HG03521 (cell line): ENCODE data around the gene TMEM214.

Experiments used
- ATAC-seq: cut with Tn5 transposase; IDR thresholded peaks from one replicate; pipeline ENCODE4 v1.9.1; 2021; ENCODE audit warnings: mild to moderate bottlenecking, moderate library complexity; ENCODE audit not compliant: unreplicated experiment

TMEM214 gene

DNA sequence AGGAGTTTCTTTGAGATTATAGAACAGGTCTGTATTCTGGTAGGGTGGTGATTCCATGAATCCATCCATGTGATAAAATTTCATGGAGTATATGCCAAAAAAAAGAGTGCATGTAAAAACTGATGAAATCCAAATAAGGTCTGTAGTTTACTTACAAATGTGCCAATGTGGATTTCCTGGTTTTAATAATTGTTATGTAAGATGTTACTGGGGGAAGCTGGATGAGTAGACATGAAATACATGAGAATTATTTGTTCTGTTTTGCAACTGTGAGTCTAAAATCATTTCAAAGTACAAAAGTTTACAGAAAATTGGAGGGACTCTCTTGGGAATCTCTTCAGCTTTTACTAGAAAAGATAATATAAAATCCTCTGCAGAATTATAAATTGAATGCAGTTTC is 23.7 kb upstream of the TMEM214 start:
- ATAC-seq = no peak

DNA sequence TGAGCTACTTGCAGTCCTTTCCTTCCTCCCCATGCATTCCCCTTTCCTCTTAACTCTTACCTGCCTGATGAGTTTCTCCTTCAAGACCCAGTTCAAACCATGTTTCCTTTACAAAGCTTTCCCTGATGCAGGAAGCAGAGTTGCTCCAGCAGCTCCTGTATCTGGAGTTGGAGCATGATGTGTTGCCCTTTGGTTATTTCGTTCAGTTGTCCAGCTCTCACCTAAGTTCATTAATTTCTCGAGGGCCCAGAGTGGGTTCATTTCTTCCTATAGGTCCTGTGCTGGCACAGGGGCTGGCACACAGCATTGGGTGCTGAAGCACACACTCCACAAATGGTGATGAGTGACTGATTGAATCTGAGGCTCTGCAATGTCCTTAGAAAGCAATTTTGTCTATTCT is 23.0 kb upstream of the TMEM214 start:
- no peak for ATAC-seq

DNA sequence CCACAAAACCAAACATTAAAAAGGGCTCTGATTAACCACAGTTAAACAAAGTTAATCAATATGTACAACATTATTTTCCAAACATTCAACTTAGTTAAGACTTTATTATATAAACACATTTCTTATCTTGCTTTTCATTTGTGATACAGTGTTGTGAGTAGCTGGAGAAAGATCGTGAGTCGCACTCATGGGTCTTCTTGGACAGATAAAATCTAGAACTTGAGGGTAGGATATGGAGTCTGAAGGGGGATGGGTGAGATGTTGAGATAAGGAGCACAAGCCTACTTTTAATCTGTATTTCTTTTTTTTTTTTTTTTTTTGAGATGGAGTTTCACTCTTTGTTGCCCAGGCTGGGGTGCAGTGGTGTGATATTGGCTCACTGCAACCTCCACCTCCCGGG is 22.6 kb upstream of the TMEM214 start:
- no peak for ATAC-seq

DNA sequence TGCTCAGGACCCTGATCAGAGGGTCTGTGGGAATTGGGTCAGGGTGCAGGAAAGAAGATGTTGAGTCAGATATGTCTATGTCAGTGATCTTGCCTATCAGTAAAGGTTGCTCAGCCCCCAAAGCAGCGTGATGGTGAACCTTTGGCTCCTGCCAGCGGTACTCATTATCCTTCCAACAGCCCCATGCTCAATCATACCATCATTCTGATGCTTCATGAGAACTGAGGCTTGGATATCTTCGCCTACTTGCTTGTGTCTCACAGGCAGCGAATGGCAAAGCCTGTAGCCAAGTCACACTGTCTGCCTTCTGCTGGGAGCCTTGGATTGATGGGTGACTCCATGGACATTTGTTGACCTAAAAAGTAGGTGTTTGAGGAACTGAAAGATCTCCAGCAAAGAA is 19.0 kb upstream of the TMEM214 start:
- no peak for ATAC-seq

DNA sequence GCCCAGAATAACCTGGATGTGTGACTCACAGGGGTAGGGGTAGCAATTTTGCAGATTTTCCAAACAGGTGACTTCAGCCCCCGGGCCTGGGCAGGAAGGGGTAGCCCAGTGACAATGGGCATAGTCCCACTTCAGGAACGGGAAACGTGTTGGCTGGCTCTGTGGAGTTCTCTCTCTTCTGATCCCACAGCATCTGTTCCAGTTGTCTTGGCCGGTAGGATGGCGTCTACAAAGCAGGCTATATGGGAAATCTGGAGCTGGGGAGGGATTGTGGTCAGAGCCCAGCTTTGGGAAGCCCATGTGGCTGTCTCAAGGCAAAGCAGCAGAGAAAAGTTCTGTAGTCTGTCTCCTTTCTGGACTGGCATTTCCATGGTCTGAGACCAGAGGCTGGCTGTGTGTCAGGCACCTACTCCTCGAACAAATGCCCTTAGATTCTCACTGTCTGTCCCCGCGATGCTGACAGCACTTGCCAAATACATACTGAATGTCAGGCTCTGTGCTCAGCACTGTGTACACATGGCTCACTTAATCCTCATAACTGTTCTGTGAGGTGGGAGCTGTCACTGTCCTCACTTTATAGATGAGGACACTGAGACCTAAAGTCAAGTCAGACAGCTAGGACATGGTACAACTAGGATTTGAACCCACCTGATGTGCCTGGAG is 17.9 kb upstream of the TMEM214 start:
- ATAC-seq = no peak

DNA sequence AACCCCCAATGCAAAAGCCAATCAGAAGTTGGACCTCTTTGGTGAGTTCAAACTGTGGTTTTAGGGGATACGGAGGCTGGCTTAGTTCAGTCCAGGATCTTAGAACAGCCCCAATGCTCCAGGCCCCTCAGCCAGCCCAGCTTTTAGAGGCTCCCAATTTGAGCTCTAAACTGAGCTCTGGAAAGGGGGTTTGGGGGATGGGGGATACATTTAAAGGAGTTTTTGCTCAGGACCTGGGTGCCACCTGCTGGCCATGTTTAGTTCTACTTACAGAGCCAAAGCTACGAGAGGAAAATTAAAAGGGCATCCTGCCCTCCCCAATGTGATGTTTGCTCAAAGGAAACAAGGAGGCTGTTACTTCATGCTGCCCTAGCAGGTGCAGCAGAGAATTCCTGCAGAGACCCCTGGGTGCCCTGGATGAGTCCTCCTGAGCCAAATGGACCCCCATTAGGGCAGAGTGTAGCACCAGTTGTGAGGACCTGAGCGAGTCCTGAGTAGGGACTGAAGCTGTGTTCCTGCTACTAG is 15.9 kb upstream of the TMEM214 start:
- no peak for ATAC-seq

DNA sequence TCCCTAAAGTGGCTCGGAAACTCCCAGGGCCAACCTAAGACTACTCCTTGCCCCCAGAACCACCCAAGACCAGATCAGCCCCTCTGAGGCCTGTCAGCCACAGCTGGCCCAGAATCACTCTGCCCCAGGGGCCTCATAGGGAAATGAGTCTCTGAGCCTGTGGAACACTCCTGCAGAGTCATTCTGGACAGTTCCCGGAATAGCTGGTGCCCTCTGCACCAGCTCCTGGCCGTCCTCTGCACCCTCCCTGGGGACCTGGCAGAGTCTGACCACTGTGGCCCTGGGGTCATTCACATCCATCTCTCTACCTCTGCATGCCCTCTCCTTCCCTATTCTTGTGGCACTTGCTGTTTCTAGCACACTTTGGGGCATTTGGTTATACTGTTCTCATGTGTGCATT is 14.6 kb upstream of the TMEM214 start:
- no peak for ATAC-seq

DNA sequence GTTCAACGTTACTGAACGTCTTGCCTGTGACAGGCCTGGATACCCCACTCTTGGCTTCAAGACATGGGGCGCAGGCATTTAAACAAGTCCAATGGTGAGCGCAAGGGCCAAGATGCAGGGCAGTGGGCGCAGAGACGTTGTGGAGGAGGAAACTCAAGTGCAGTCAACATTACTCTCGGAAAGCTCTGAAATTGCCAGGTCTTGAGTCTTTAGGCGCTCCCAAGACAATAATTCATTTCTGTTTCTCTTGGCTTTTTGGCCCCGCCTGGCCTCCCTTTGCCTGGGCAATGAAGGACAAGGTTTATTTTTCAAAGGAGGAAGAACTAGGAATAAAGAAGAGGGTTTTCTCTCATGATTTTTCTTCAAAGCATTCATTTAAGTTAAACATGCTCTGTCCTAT is 13.3 kb upstream of the TMEM214 start:
- no peak for ATAC-seq

DNA sequence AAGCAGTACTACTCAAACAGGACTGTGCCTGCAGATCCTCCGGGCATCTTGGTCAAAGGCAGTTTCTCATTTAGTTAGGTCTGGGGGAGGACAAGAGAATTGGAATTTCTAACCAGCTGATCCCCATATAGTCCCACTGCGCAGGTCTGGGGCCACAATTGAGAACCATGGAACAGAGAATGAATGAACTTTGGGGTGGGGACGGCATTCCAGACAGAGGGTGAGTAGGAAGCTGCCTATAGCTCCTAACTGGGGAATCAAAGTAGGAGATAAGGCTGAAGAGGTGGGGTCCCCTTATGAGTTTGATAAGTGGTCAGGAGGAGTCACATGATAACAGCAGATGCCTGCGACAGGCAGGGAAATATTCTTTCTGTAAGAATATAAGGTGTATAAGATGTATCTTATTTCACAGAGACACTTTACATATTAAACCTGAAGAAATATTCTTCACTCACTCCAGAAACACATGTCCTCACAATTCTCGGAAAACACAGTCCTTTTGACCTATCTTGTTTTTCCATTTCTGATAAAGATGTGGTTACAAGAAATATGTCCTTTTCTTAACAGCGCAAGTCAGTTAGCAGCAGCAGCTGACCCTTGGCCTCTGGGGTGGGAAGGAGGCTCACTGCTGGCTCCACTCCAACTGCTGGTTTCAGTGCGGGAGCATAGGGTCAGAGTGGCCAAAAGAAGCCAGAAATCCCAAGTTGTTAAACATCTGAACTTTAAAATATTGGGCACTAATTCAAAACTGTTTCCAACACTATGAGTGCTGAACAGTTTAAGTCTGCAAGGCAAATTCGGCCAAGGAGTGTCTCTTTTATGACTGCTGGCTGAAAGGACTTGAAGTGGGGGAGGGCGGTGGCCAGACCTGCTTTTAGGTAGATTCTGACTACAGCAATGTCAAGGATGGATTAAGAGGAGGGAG is 12.6 kb upstream of the TMEM214 start:
- ATAC-seq = no peak

DNA sequence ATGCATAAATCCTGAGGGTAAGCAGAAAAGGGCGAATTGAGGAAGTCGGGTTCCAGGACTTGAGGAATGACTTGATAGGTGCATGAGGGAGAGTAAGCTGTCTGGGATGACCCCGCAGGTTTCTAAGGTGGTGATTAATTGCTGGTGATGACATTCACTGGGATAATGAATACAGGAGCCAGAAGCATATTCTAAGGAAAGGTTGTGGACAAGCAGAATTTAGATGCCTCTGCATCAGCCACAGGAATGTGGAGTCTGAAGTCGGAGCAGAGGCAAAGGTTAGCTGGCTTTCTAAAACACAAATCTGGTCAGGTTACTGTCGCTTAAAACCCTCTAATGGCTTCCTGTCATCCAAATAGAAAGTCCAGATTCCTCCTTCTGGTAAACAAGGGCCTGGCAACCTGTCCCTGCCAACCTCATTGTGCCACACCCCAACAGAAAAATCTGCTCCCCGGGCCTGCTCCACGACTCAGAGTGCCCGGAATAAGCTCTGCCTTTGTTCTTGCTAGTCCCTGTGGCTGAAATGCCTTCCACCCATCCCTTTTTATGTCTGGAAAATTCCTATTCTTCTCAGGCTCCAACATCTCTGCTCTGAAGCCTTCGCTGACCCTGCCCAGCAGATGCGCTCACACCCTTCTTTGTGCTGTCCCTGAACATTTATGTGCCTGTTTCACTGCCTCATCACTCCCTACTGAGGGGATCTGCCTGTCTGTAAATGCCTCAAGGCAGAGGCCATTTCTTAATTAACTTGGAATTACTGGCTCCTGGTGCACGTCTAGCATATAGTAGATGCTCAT is 11.3 kb upstream of the TMEM214 start:
- ATAC-seq = no peak

DNA sequence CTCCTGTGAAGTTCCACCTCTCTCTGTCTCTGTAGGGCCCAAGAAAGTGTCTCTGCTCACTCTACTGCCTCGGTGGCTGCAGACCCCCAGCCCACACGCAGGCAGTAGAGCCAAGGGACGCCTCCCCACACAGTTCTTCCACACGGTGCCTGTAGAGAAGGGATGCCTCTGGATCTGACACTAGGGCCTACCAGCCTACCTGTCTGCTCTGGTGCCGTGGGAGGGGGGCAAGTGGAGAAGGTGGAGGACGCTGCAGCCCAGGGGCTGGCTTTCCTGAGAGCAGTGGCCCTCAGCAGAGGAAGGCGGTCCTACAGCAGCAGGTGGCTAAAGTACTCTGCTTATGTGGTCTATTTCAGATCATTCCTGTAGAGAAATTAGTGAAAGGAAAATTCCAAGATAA is 9.0 kb upstream of the TMEM214 start:
- ATAC-seq = no peak

DNA sequence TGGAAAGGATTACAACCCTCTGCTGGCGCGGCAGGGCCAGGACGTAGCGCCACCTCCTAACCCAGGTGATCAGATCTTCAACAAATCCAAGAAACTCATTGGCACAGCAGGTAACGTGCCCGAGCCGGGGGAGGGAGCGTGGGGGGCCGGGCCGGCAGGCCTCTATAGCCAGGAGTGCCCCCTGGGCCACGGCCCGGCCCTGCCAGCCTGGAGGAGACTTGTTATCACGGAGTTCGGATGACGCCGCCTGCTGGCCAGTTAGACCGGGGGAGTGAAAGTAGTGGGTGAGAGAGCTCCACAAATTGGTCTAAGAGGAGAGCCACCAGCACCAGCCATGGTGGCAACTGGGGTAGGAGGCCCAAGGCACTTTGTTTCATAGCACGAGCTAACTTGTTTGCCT is 8.6 kb upstream of the TMEM214 start:
- ATAC-seq = no peak

DNA sequence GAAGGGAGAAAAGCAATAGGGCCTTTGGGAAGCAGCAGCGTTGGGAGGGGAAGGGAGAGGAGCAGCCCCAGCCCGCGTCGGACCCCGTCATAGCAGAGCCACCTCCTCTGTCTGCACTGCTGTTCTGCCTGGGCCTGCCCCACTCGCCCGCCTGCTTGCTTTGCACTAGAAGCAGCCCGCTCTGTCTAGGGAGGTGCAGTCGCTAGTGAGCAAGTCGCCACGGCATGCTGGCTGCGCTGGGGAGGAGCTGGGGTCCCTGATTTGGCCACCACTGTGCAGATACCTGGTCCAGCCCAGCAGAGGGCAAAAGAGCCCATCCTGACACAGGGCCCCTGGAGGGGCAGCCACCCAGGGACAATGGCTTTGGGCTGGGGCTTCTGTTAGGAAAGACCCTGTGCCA is 8.0 kb upstream of the TMEM214 start:
- ATAC-seq = no peak

DNA sequence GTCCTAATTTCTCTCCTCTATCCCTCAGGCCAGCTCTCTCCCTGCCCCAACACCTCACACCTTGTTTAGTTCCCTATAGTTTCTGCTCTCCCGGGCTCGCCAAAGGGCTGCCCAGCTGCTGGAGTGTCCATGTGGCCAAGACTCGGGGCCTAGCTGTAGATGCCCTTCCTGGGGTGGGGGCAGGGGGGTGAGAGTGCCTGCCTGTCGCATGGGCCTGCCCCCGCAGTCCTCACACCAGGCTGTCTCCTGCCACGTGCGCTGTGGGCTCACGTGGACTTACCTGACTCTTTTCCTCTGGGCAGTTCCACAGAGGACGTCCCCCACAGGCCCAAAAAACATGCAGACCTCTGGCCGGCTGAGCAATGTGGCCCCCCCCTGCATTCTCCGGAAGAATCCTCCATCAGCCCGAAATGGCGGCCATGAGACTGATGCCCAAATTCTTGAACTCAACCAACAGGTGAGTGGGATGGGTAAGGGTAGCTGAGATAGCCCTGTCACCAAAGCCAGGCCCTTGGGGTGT is 7.4 kb upstream of the TMEM214 start:
- no peak for ATAC-seq

DNA sequence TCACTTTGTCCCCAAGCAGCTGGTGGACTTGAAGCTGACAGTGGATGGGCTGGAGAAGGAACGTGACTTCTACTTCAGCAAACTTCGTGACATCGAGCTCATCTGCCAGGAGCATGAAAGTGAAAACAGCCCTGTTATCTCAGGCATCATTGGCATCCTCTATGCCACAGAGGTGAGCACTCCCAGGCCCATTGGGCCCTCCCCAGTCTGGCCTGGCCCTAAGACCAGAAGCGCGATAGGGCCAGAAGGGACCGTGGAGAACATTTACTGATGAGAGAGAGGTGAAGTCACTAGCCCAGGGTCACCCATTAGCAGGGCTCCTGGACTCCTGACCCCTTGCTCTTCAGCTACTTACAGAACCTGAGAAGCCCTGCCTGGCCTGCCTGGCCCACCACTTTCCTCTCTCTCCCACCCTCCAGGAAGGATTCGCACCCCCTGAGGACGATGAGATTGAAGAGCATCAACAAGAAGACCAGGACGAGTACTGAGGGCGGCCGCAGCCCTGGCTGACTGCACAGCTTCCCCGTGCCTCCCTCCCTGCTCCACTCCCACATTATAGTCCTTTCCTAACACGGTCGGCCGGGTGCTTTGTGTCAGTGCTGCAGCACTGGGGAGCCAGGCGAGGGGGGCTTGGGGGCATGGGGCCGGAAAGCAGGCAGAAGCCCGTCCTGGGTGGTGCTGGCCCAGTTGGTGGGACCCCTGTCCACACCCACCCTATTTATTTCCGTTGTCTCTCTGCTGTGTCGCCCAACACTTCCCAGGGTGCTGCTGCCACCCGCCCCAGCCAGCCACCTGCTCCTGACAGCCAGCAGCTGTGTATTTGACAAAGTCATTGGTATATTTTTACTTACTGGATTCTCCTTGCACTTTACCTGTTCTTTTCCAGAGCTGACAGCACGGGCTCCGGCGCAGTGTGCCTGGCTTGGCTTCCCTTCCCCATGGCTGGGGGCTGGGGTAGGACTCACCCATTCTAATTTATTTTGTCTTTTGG is 6.6 kb upstream of the TMEM214 start:
- no peak for ATAC-seq

DNA sequence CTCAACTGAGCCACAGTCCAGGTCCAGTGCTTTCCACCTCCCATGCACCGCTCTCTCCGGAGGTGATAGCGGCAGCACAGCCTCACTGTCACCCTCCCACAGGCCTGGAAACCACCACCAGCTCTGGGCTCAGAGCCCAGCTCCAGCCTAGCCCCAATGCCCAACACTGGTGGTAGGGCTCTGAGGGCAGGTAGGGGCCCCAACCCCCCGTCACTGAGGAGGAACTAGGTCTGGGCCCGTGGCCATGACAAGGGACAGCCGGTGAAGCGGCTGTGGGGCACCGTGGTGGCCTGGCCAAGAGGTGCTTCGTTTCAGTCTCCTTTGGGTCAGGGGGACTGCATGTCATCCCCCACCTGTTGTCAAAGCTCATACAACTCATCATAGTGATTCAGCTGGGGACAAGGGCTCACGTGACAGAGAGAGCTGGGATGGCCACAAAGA is 5.5 kb upstream of the TMEM214 start:
- no peak for ATAC-seq

DNA sequence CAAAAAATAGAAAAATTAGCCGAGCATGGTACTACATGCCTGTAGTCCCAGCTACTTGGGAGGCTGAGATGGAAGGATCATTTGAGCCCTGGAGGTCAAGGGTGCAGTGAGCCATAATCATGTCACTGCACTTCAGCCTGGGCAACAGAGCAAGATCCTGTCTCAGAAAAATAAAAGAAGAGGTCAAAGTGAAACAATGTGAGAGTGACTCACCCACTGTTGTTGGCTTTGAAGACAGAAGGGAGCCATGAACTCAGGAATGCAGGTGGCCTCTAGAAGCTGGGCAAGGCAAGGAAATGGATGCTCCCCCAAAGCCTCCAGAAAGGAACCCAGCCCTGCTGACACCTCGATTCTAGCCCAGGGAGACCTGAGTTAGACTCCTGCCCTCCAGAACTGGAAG is 3.7 kb upstream of the TMEM214 start:
- ATAC-seq = no peak

DNA sequence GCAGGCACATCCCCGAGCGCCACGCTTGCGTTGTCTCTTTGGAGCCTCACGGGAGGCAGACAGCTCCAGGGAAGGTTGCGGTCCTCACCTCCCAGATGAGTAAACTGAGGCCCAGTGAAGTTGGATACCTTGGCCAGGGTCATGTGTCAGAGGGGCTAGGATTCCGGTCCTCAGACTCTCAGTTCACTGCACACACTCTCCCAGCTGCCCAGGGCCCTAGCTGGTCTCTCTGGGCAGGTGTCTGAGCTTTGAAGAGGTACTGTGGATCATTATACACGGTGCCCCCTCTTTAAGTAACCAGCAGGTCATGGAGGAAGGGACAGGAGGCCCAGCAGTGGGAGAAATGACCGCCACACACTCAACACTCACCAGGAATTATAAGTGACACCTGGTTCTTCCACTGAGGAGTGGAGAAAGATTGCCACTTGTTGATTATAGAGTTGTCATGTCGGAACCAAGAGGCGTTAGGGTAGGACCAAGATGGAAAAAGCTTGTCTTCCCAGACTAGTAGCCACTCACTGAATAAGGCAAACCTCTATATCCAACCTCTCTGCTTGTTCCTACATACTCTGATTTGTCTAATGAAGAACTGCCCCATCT is 588 bp downstream of the TMEM214 start:
- ATAC-seq = no peak

DNA sequence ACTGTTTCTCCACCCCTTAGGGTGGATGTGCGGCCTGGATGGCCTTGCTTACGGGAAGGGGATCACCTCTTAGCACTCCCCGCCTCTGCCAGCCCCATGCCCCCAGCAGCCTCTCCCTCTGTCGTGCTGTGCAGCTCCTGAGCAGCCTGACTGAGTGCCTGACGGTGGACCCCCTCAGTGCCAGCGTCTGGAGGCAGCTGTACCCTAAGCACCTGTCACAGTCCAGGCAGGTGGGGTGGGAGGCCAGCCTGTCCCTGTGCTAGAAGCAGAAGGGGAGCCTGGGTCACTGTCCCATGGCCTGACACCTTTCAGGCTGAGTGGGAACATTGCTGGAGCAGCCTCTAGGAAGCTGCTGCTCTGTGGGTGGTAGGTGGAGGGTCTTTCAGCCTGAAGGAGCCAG is 5.2 kb downstream of the TMEM214 start:
- ATAC-seq = no peak
